GM12873 (cell line): ENCODE measurements around the gene FARS2.

Experiments
- CTCF ChIP-seq: IDR thresholded peaks from 2 replicates; pipeline ENCODE4 v1.5.1; 2012; ENCODE audit warnings: low read depth, mild to moderate bottlenecking, moderate library complexity, low read length, control low read depth; ENCODE audit not compliant: insufficient read depth; ENCODE audit errors: missing control alignments

FARS2 gene

GRCh38 chr6:5726976-5727718 is 465.8 kb downstream of the FARS2 start:
- no peak for TF ChIP-seq CTCF

- no peak for TF ChIP-seq CTCF
Observed at GRCh38 chr6:5728351-5729079, 467.2 kb downstream of the FARS2 start.

- TF ChIP-seq CTCF = no peak
Observed at GRCh38 chr6:5729080-5729434, 467.7 kb downstream of the FARS2 start.

GRCh38 chr6:5729813-5730517 is 468.7 kb downstream of the FARS2 start:
- TF ChIP-seq CTCF = no peak

- no peak for TF ChIP-seq CTCF
Observed at GRCh38 chr6:5730585-5731263, 469.4 kb downstream of the FARS2 start.

GRCh38 chr6:5731435-5731834 is 470.1 kb downstream of the FARS2 start:
- no peak for TF ChIP-seq CTCF

GRCh38 chr6:5732496-5732895 is 471.2 kb downstream of the FARS2 start:
- no peak for TF ChIP-seq CTCF
